ENCODE measurements around the gene CKLF. TPM values are rescaled to one million over a fixed set of nuclear protein-coding genes. Genes with fewer than 3 reads are reported as not detected.

CKLF gene
- total RNA-seq, 4 donors from 2014 or later = 7.5 to 47.1 (median 22.2) TPM

DNA sequence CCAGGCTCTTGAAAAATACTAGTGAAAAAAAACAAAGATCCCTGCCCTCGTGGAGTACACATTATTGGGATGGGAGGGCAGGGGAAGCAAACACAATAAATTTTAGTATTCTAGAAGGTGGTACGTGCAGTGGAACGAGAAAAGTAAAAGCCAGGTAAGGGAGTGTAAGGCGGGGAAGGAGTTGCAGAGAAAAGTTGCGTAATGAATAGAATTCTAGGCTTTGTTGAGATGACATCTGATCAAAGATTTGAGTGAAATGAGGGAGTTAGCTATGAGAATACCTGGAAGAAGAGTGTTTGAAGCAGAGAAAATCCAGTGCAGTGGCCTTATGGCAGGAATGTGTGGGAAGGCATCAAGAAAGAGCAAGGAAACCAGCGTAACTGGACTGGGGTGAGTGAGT, 2.1 kb downstream of the CKLF start:
- peak overlapping the region in 2 of 4 donors; percentile 5 to 66 for H3K4me3 ChIP-seq
- H3K4me1 ChIP-seq = peaks cover 3 to 26% (median 11%) of the 10 kb centered on the region in 4 donors
- TF ChIP-seq POLR2A (IDR thresholded peaks at IDR 0.05) = no peak
- TF ChIP-seq, protein P1, sequence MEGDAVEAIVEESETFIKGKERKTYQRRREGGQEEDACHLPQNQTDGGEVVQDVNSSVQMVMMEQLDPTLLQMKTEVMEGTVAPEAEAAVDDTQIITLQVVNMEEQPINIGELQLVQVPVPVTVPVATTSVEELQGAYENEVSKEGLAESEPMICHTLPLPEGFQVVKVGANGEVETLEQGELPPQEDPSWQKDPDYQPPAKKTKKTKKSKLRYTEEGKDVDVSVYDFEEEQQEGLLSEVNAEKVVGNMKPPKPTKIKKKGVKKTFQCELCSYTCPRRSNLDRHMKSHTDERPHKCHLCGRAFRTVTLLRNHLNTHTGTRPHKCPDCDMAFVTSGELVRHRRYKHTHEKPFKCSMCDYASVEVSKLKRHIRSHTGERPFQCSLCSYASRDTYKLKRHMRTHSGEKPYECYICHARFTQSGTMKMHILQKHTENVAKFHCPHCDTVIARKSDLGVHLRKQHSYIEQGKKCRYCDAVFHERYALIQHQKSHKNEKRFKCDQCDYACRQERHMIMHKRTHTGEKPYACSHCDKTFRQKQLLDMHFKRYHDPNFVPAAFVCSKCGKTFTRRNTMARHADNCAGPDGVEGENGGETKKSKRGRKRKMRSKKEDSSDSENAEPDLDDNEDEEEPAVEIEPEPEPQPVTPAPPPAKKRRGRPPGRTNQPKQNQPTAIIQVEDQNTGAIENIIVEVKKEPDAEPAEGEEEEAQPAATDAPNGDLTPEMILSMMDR (IDR thresholded peaks at IDR 0.05) = no peak
- H3K27ac ChIP-seq = no peak overlapping the region
- no peaks in the 10 kb centered on the region for H3K9me3 ChIP-seq
- DNase-seq = no peak
- peaks cover 0 to 6% (median 0%) of the 10 kb centered on the region in 3 donors for H3K36me3 ChIP-seq
- H3K27me3 ChIP-seq = no peaks in the 10 kb centered on the region

DNA sequence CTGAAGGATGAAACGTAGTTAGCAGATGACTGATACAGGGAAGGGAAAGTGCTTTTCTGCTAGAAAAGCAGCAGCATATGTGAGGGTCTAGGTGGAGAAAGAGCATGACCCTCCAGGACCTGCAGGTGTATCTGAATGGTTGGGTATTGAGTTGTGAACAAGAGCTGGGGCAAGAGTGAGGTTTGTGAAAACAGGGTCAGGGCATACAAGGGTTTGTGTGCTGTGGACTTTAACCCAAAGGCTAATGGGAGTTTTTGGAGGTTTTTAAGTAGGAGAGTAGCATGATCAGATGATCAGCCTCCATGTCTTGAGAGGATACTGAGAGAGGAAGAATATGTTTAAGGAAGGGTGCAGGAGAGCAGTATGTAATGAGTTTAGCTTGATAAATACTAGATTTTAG, 7.7 kb downstream of the CKLF start:
- H3K36me3 ChIP-seq = peaks cover 0 to 16% (median 0%) of the 10 kb centered on the region in 3 donors
- H3K9me3 ChIP-seq = no peaks in the 10 kb centered on the region
- H3K27ac ChIP-seq = no peak overlapping the region
- TF ChIP-seq, protein P1 (IDR thresholded peaks at IDR 0.05) = no peak
- TF ChIP-seq POLR2A (IDR thresholded peaks at IDR 0.05) = no peak
- H3K4me1 ChIP-seq = peaks cover 0 to 4% (median 0%) of the 10 kb centered on the region in 4 donors
- H3K4me3 ChIP-seq = no peak overlapping the region
- H3K27me3 ChIP-seq = no peaks in the 10 kb centered on the region
- no peak for DNase-seq

DNA sequence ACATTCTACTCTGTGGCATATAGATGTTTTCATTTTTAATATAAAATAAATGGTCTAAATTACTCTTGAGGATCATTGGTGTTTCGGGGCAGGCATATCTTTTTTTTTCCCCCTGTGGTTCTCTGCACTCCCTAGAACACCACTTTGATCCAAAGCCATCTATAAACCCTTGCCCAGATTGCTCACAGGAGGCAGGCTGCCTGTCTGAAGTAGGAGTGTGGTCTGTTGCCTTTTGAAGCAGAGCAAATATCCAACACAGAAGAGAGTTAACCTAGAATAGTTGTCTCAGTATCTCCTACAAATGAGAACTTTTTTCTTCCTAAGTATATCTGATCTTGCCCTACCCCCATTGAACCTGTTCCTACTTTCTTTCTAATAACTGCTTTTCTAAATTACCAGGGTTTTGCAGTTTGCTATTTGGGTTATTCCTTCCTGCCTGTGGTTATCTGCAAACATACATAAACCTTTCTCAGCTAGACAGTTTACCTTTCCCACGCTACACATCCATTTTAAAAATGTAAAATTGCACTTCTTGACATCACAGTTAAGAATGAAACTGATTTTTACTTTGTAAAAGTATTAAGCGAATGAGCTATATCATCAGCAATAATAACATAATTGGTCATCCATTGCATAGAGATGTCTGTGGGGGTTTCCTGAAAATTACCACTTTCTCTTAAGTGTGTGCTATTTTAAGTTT, 9.2 kb downstream of the CKLF start:
- DNase-seq = no peak
- no peaks in the 10 kb centered on the region for H3K9me3 ChIP-seq
- TF ChIP-seq, protein P1 (IDR thresholded peaks at IDR 0.05) = no peak
- TF ChIP-seq POLR2A (IDR thresholded peaks at IDR 0.05) = no peak
- H3K4me1 ChIP-seq = peaks cover 0 to 4% (median 0%) of the 10 kb centered on the region in 4 donors
- no peak overlapping the region for H3K27ac ChIP-seq
- peaks cover 0 to 24% (median 0%) of the 10 kb centered on the region in 3 donors for H3K36me3 ChIP-seq
- no peak overlapping the region for H3K4me3 ChIP-seq
- H3K27me3 ChIP-seq = no peaks in the 10 kb centered on the region

DNA sequence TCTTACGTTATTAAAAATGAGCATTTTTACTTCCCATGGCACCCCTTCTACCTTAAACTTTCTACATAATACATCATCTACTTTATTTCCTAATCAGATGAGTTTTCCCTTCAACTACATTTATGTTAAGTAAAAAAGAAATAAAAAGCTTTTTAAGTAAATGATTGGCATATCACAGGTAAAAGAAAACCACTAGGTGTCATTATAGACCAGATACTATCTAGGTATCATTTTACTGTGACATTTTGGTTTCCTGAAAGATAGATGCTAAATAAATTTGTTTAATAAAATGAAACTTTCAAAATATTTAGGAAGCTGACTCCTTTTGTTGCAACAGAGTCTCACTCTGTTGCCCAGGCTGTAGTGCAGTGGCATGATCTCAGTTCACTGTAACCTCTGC, 10.0 kb downstream of the CKLF start:
- TF ChIP-seq, protein P1 (IDR thresholded peaks at IDR 0.05) = peak in 2 of 6 experiments; percentile 14 to 24
- TF ChIP-seq POLR2A (IDR thresholded peaks at IDR 0.05) = no peak
- H3K4me3 ChIP-seq = no peak overlapping the region
- no peaks in the 10 kb centered on the region for H3K9me3 ChIP-seq
- H3K27ac ChIP-seq = no peak overlapping the region
- no peaks in the 10 kb centered on the region for H3K27me3 ChIP-seq
- peaks cover 0 to 4% (median 0%) of the 10 kb centered on the region in 4 donors for H3K4me1 ChIP-seq
- peaks cover 0 to 33% (median 0%) of the 10 kb centered on the region in 3 donors for H3K36me3 ChIP-seq
- DNase-seq = no peak

DNA sequence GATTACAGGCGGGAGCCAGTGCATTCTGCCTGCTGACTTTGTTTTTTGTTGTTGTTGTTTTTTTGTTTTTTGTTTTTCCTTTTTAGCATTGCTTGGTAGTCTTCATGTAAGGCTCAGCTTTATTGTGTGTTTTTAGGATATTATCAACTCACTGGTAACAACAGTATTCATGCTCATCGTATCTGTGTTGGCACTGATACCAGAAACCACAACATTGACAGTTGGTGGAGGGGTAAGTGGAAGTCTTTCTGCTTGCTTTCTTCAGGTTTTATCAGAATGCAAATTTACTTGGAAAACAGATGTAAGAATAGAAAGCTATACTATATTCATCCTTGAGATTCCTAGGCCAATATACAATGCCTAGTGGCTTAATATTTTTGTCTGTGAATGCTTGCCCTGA, 10.6 kb downstream of the CKLF start:
- no peak for TF ChIP-seq POLR2A (IDR thresholded peaks at IDR 0.05)
- TF ChIP-seq, protein P1 (IDR thresholded peaks at IDR 0.05) = no peak
- no peak for DNase-seq
- no peak overlapping the region for H3K27ac ChIP-seq

More for the DNA sequence above, 10.6 kb downstream of the CKLF start:
- Histone ChIP-seq H3K9me3 (no peaks in the 10 kb centered on the region), H3K36me3 (peaks cover 0 to 33% (median 0%) of the 10 kb centered on the region in 3 donors), H3K4me1 (peaks cover 0 to 4% (median 0%) of the 10 kb centered on the region in 4 donors), H3K27me3 (no peaks in the 10 kb centered on the region), H3K4me3 (no peak overlapping the region)
